GM12892 (cell line): ENCODE data around the gene NEUROD6.

Experiments
- DNase-seq: peaks from one replicate; pipeline ENCODE4 v3.0.0; 2011; ENCODE audit not compliant: insufficient read length
- FAIRE-seq: peaks from 2 replicates; lab custom pipeline; 2011; peaks lifted over from hg19 to GRCh38; lab: Jason Lieb, UNC
- POLR2A ChIP-seq: IDR thresholded peaks from 2 replicates; pipeline ENCODE4 v1.6.1; 2011; ENCODE audit warnings: low read depth, low read length, control low read depth
- POLR2AphosphoS5 ChIP-seq: IDR thresholded peaks from 2 replicates; pipeline ENCODE4 v1.6.1; 2011; ENCODE audit warnings: low read depth, low read length, control low read depth
- TAF1 ChIP-seq: IDR thresholded peaks from 2 replicates; pipeline ENCODE4 v1.6.1; 2011; ENCODE audit warnings: low read depth, mild to moderate bottlenecking, control low read depth, low read length, borderline replicate concordance

NEUROD6 gene

DNA sequence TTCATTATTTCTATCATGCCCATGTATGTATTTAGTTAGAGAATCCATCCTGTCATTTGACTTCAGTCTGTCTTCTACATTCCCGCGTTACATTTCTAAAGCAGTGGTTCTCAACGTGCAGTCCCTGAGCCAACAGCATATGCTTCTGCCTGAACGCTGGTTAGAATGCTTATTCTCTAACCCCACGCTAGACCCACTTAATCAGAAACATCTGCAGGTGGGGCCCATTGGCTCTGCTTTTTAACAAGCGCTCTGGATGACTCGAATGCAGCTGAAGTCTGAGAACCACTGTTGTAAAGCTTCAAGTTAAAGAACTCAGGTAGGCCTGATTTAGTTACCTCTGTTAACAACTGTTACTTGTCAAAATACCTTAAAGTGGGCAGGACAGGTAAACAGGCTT is 38.2 kb downstream of the NEUROD6 start:
- no peak for DNase-seq
- TF ChIP-seq POLR2AphosphoS5, result no peak
- no peak for TF ChIP-seq POLR2A
- TF ChIP-seq TAF1, result no peak
- FAIRE-seq, result no peak

DNA sequence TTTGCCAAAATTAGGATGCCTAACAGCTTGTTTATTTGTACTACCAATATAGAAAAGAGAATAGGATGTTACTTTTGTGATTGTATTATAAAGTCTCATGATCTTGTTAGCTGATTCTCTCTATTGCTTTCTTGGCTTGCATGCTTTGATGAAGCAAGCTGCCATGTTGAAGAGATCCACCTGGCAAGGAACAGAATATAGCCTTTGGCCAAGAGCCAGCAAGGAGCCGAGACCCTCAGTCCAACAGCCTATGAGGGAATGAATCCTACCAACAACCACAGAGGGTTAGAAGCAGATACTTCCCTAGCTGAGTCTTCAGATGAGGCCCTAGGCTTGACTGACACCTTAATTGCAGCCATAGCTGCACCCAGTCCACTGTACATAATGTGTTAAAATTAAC is 41.2 kb downstream of the NEUROD6 start:
- FAIRE-seq, result no peak
- no peak for TF ChIP-seq TAF1
- TF ChIP-seq POLR2AphosphoS5, result no peak
- TF ChIP-seq POLR2A, result no peak
- no peak for DNase-seq

DNA sequence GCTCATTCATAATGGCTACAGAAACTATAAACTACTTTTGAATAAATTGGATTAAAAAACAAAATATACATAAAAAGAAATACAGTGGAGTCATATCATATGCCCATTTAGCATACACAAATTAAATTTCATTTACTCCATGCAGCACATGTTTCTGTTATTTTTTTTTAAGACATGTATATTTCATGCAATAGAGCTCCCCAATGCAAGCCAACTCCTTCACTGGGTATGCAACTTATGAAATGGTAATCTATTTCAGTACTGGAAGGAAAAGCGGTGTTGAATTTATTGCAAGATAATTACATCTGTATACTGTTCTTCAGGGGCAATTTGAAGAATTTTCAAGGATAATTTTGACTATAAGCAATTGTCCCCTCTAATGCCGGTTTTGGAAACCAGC is 49.9 kb downstream of the NEUROD6 start:
- TF ChIP-seq POLR2A (no peak), TAF1 (no peak), POLR2AphosphoS5 (no peak)
- DNase-seq (no peak), FAIRE-seq (no peak)
